ENCODE measurements around the gene CACNA2D3. TPM values are rescaled to one million over a fixed set of nuclear protein-coding genes. Genes with fewer than 3 reads are reported as not detected.

Gene CACNA2D3
- total RNA-seq, 1 donor from 2014 or later: 7.3 TPM

DNA sequence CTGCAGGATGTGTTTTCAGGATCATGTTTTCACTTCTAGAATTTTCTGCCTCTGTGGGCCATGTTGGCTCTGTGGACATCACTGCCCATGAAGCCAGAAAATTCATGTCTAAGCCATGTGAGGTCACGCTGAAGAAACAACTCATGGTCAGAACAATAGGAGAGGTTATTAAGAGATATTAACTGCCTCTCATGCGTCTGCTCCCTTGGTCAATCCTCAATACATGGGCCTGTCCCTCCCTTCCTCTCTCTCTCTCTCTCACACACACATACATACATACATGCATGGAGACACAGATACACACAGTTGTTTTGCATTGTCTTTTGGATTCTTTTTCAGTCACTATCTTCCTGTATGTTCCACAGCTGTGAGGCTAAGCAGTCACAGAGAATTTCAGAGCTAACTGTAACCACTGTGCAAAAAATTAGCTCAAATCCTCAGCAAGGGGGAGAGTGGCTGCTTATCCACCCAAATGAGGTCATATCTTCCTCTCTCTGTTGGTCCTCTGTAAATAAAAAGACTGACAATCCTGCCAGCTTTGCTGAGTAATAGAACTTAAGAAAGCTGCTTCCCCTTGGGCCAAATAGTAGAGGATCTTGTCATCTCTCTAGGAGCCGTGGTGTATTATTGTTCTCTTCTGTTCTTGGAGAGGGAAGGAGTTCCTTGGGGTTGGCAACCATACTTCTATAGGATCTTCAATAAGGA is 759.9 kb downstream of the CACNA2D3 start:
- DNase-seq (no peak), ATAC-seq (no peak)
- TF ChIP-seq, protein P1, sequence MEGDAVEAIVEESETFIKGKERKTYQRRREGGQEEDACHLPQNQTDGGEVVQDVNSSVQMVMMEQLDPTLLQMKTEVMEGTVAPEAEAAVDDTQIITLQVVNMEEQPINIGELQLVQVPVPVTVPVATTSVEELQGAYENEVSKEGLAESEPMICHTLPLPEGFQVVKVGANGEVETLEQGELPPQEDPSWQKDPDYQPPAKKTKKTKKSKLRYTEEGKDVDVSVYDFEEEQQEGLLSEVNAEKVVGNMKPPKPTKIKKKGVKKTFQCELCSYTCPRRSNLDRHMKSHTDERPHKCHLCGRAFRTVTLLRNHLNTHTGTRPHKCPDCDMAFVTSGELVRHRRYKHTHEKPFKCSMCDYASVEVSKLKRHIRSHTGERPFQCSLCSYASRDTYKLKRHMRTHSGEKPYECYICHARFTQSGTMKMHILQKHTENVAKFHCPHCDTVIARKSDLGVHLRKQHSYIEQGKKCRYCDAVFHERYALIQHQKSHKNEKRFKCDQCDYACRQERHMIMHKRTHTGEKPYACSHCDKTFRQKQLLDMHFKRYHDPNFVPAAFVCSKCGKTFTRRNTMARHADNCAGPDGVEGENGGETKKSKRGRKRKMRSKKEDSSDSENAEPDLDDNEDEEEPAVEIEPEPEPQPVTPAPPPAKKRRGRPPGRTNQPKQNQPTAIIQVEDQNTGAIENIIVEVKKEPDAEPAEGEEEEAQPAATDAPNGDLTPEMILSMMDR (IDR thresholded peaks at IDR 0.05): no peak
- intact Hi-C loops (cut with DNase I): no loop called here
- H3K4me3 ChIP-seq: no peak overlapping the region
- no peaks in the 10 kb centered on the region for H3K9me3 ChIP-seq
- H3K27me3 ChIP-seq: no peaks in the 10 kb centered on the region
- H3K4me1 ChIP-seq: no peaks in the 10 kb centered on the region
- no peaks in the 10 kb centered on the region for H3K36me3 ChIP-seq
- no peak overlapping the region for H3K27ac ChIP-seq

DNA sequence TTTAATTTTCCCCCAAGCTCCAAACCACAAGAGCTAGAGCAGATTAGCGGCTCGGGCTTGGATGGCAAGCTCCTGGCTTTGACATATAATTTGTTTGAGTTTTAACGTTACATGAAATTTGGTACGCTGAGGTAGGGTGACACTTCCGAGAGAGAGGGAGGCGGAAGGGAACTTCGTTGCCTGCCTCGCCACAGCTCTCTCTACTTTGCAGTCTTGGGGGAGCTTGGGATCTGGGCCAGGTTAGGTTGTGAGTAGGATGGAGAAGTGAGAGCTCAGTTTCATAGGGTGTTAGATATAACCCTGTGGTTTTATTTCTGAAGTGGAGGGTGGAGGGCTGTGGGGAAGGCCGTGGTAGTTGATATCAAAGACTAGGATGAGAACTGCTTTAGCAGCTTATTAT is 765.8 kb downstream of the CACNA2D3 start:
- intact Hi-C loops (cut with DNase I): no loop called here
- ATAC-seq (no peak), DNase-seq (no peak)
- Histone ChIP-seq H3K27ac (no peak overlapping the region), H3K4me3 (no peak overlapping the region), H3K9me3 (no peaks in the 10 kb centered on the region), H3K27me3 (no peaks in the 10 kb centered on the region), H3K36me3 (no peaks in the 10 kb centered on the region), H3K4me1 (peaks cover 8% of the 10 kb centered on the region)
- TF ChIP-seq, protein P1 (IDR thresholded peaks at IDR 0.05): no peak

DNA sequence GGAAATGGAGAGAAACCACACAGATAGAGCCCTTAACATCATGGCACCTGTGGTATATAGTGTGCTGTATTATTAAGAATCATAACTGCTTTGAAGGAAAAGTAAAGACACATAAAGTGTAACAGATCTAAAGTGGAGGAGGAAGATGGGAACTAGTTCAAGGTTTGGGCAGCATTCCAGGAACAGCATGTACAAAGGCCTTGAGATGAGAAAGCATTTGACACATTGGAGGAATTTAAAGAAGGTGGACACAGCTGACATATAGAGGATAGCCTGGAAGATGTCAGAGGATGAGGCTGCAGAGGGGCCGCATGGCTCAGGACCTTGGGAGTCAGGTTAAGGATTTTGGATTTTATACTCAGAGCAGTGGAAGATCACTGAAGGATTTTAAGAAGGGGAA is 766.5 kb downstream of the CACNA2D3 start:
- TF ChIP-seq, protein P1 (IDR thresholded peaks at IDR 0.05): no peak
- intact Hi-C loops (cut with DNase I): no loop called here
- H3K36me3 ChIP-seq: no peaks in the 10 kb centered on the region
- H3K9me3 ChIP-seq: no peaks in the 10 kb centered on the region
- H3K4me3 ChIP-seq: no peak overlapping the region
- DNase-seq (no peak), ATAC-seq (no peak)
- H3K4me1 ChIP-seq: peaks cover 8% of the 10 kb centered on the region
- no peaks in the 10 kb centered on the region for H3K27me3 ChIP-seq
- no peak overlapping the region for H3K27ac ChIP-seq

DNA sequence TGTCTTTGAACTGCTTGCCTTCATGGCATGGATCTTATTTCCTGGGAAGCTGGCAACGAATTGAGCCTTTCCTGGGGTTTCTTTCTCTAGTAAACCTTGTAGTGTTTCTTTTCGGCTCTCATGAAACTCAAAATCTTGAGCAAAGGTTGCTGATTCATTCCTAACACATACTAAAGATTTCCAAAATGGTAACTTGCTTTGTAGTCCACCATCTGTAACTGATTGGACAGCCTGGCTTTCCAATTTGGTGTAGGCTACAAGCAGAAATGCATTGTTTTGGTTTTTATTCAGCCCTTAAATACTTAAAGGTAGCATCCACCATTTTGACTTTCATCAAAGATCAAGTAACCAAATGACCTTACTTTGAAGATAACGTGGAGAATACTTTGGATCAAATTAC is 767.4 kb downstream of the CACNA2D3 start:
- ATAC-seq (no peak), DNase-seq (no peak)
- intact Hi-C loops (cut with DNase I): no loop called here
- Histone ChIP-seq H3K27me3 (no peaks in the 10 kb centered on the region), H3K27ac (no peak overlapping the region), H3K9me3 (no peaks in the 10 kb centered on the region), H3K4me1 (peaks cover 8% of the 10 kb centered on the region), H3K4me3 (no peak overlapping the region), H3K36me3 (no peaks in the 10 kb centered on the region)
- TF ChIP-seq, protein P1 (IDR thresholded peaks at IDR 0.05): no peak

DNA sequence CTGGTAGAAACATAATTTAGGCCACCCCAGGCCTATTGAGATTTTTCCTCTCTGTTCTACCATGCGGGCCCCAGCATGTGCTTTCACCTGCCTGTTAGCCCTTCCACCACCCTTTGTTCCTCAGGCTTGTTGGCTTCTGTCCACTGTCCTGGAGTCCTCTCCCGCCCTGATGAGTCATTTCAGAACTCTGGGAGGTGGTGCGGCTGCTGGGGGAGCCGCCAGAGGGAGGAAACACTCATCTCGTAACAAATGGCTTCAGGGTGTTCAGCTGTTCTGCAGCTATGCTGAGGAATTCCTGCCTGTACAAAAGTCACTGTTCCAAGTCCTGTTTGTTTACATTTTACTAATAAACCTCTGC is 769.2 kb downstream of the CACNA2D3 start:
- ATAC-seq (peak; percentile 93), DNase-seq (peak; percentile 82)
- no peaks in the 10 kb centered on the region for H3K36me3 ChIP-seq
- H3K27me3 ChIP-seq: no peaks in the 10 kb centered on the region
- H3K9me3 ChIP-seq: no peaks in the 10 kb centered on the region
- H3K4me3 ChIP-seq: no peak overlapping the region
- TF ChIP-seq, protein P1 (IDR thresholded peaks at IDR 0.05): peak; percentile 45
- H3K27ac ChIP-seq: peak overlapping the region; percentile 63
- intact Hi-C loops (cut with DNase I): no loop called here
- peaks cover 8% of the 10 kb centered on the region for H3K4me1 ChIP-seq

DNA sequence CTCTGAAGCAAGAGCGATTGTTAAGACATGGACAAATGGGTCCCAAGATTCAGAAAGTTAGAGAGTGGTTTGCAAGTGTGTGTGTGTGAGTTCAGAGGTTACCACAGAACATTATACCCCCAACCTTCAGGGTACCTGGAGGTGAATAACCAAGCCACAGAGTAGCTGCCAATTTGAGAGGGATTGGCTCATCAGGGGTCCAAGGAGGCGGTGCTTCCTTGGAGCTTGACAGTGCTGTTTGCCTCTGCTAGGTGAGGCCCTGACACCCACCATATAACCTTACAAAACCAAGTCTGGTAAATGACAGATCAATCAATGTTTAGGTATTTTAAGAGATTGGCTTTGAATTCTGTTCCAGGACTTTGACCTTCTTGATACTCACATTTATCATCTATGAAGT is 769.8 kb downstream of the CACNA2D3 start:
- H3K4me3 ChIP-seq: no peak overlapping the region
- ATAC-seq (no peak), DNase-seq (no peak)
- no peaks in the 10 kb centered on the region for H3K9me3 ChIP-seq
- no peaks in the 10 kb centered on the region for H3K36me3 ChIP-seq
- peaks cover 8% of the 10 kb centered on the region for H3K4me1 ChIP-seq
- TF ChIP-seq, protein P1 (IDR thresholded peaks at IDR 0.05): no peak
- H3K27ac ChIP-seq: no peak overlapping the region
- intact Hi-C loops (cut with DNase I): no loop called here
- no peaks in the 10 kb centered on the region for H3K27me3 ChIP-seq

Data from upper lobe of right lung (tissue), 1 donor.